GM12878 (cell line): Measurements from ENCODE around the gene TMEM30A. TPM values are rescaled to one million over a fixed set of nuclear protein-coding genes. Genes with fewer than 3 reads are reported as not detected.

Experiments used
- ATAC-seq: fragments of 200-7000 bp; cut with Tn5 transposase; 3 replicates; pipeline ENCODE4 v1.9.1; 2020; ENCODE audit warnings: mild to moderate bottlenecking, moderate library complexity
- BruUV-seq: library from RNA; stranded (reverse); fragments of 400-500 nt; replicated peaks from 2 replicates; lab custom pipeline; 2021; lab: Mats Ljungman, UMichigan
- CTCF ChIA-PET: fragments of 300-600 bp; sonication (Branson Sonifier 250); formaldehyde crosslinking; extraction: SDS; loops from one replicate; lab custom pipeline; 2021; ENCODE audit warnings: inconsistent platforms; lab: Yijun Ruan, JAX
- POLR2A ChIA-PET: fragments of 350-600 bp; formaldehyde crosslinking; extraction: SDS; loops from one replicate; lab custom pipeline; 2021; ENCODE audit warnings: inconsistent platforms; lab: Charles Lee
- RAD21 ChIA-PET: fragments of 300-600 bp; sonication (Branson Sonifier 250); formaldehyde crosslinking; loops from one replicate; lab custom pipeline; 2023; ENCODE audit warnings: antibody characterized with exemption; ENCODE audit not compliant: unreplicated experiment; lab: Charles Lee
- SMC1A ChIA-PET: fragments of 300-600 bp; sonication (Branson Sonifier 250); formaldehyde crosslinking; loops from one replicate; lab custom pipeline; 2023; ENCODE audit not compliant: unreplicated experiment, uncharacterized antibody; lab: Charles Lee
- DNase-seq: peaks from one replicate; pipeline ENCODE4 v3.0.0-alpha.2; 2011; ENCODE audit warnings: low read depth, low spot score
- FAIRE-seq: peaks from 3 replicates; lab custom pipeline; 2011; peaks lifted over from hg19 to GRCh38; lab: Jason Lieb, UNC
- H2AFZ ChIP-seq: 2 replicates; pipeline ENCODE4 v1.6.0; 2011; ENCODE audit warnings: low read depth, low read length, control low read depth; ENCODE audit not compliant: control insufficient read depth
- H3K27ac ChIP-seq: 2 replicates; pipeline ENCODE4 v1.5.1; 2011; ENCODE audit warnings: control low read depth; ENCODE audit not compliant: control insufficient read depth, insufficient read depth
- H3K27me3 ChIP-seq, 2 experiments: replicated peaks in 1 of 2; 2 replicates each; pipeline versions ENCODE4 v1.6.0 to v1.6.1; 2011; ENCODE audit warnings: low read length in 1 of 2; ENCODE audit not compliant: control insufficient read depth in 2 of 2, insufficient read depth in 2 of 2
- H3K36me3 ChIP-seq, 2 experiments: 2 replicates each; pipeline ENCODE4 v1.5.1; 2011; ENCODE audit warnings: low read length in 1 of 2; ENCODE audit not compliant: control insufficient read depth in 2 of 2, insufficient read depth in 2 of 2
- H3K4me1 ChIP-seq: 2 replicates; pipeline ENCODE4 v1.6.1; 2011; ENCODE audit warnings: mild to moderate bottlenecking, low read length, moderate library complexity, mixed read lengths; ENCODE audit not compliant: control insufficient read depth, insufficient read depth
- H3K4me2 ChIP-seq: 2 replicates; pipeline ENCODE4 v1.6.0; 2011; ENCODE audit warnings: control low read depth; ENCODE audit not compliant: control insufficient read depth, insufficient read depth
- H3K4me3 ChIP-seq: fragments of 200-600 bp; sonication (generic); 2 replicates; pipeline ENCODE4 v1.5.1; 2016
- H3K79me2 ChIP-seq: 2 replicates; pipeline ENCODE4 v1.6.0; 2011; ENCODE audit warnings: low read length; ENCODE audit not compliant: control insufficient read depth, insufficient read depth
- H3K9ac ChIP-seq: 2 replicates; pipeline ENCODE4 v1.8.0; 2011; ENCODE audit warnings: low read length, control low read depth, mixed read lengths; ENCODE audit not compliant: control insufficient read depth, insufficient read depth
- H3K9me3 ChIP-seq: replicated peaks from 3 replicates; pipeline ENCODE4 v1.5.1; 2011; ENCODE audit warnings: mild to moderate bottlenecking, low read length; ENCODE audit not compliant: control insufficient read depth, insufficient read depth
- H4K20me1 ChIP-seq: 2 replicates; pipeline ENCODE4 v1.6.0; 2011; ENCODE audit not compliant: control insufficient read depth, insufficient read depth
- NR2F1 ChIP-seq: fragments of 450-650 bp; conservative IDR thresholded peaks from 2 replicates; pipeline ENCODE4 v1.6.1; 2017; ENCODE audit warnings: mild to moderate bottlenecking
- PKNOX1 ChIP-seq: fragments of 450-650 bp; IDR thresholded peaks from 2 replicates; pipeline ENCODE4 v1.6.1; 2016; ENCODE audit warnings: mild to moderate bottlenecking
- SUPT20H ChIP-seq: IDR thresholded peaks from 2 replicates; pipeline ENCODE4 v1.6.1; 2011; ENCODE audit warnings: low read depth, mild to moderate bottlenecking, low read length, moderate library complexity, borderline replicate concordance; ENCODE audit not compliant: control insufficient read depth
- WGBS: methylation state at CpG from one replicate; pipeline ENCODE4 v1.1.6; 2016; ENCODE audit warnings: low lambda C conversion rate; ENCODE audit not compliant: insufficient replicate concordance, insufficient coverage; ENCODE audit errors: missing lambda C conversion rate; 5-methylcytosine and 5-hydroxymethylcytosine counted together
- in situ Hi-C: fragments of 300-500 bp; cut with MboI; formaldehyde crosslinking; loops from 9 replicates; pipeline ENCODE4 v1.14.3; 2018; ENCODE audit warnings: mixed read lengths
- intact Hi-C: fragments of 100-400 bp; cut with micrococcal nuclease; formaldehyde crosslinking; loops from one replicate; pipeline ENCODE4 v1.14.2; 2022; ENCODE audit not compliant: unreplicated experiment
- polyA plus RNA-seq, 11 experiments: library from polyadenylated mRNA; depleted of rRNA in 4 of 11; unstranded in 6 of 11; stranded (reverse) in 5 of 11; fragments of >200 nt; fragmentation: Nextera tagmentation in 4 of 11; fragmentation: Illumina TruSeq in 1 of 11; extraction: Ambion mirVana in 4 of 11; extraction: Trizol in 1 of 11; gene quantifications; 1 replicate in 1 of 11; 2 replicates in 10 of 11; pipeline versions ENCODE4 v1.2.1 to v1.2.3, GENCODE V29; 2011 to 2016; ENCODE audit warnings: inconsistent platforms in 2 of 11, missing spikeins in 2 of 11, low read depth in 1 of 11
- total RNA-seq, 4 experiments: library from RNA; depleted of rRNA in 3 of 4; stranded (reverse); fragments of >200 nt in 3 of 4; fragmentation: Illumina TruSeq in 1 of 4; extraction: Trizol in 1 of 4; gene quantifications; 2 replicates each; pipeline versions ENCODE4 v1.2.1 to v1.2.3, GENCODE V29; 2013 to 2021
- TF ChIP-seq, protein P1 (sequence below): fragments of 450-650 bp; conservative IDR thresholded peaks from 2 replicates; pipeline ENCODE4 v1.6.1; 2017; ENCODE audit warnings: mild to moderate bottlenecking, moderate library complexity

The TMEM30A gene
- total and polyA plus RNA-seq, 10 of the 15 experiments (the other 5 are each of a cell fraction or from before 2014, with no cell fraction given) = 11.9 to 61.6 (median 43.2) TPM

GRCh38 chr6:75288023-75288422 lies 3.4 kb upstream of the TMEM30A start:
- H3K27ac ChIP-seq = no peak overlapping the region; the same call in none of the 2 replicates
- 0 out of 4 replicates have a peak, but pooled peaks cover 0 to 3% of the 10 kb centered on the region in 2 experiments for H3K36me3 ChIP-seq
- ChIA-PET RAD21 (interaction anchor here (1.1 to 1.9 kb wide), 2 partner anchors 9 to 20 kb away, joined by 3 to 5 read pairs; no protein-coding TSS in a partner anchor), SMC1A (interaction anchor here (1.0 to 12.7 kb wide), 3 partner anchors 9 to 21 kb away, joined by 3 to 196 read pairs (median 5); no protein-coding TSS in a partner anchor)
- no peaks in the 10 kb centered on the region for H3K9me3 ChIP-seq
- peak overlapping the region; percentile 52 for H3K4me2 ChIP-seq
- no peak overlapping the region for H2AFZ ChIP-seq
- 100% methylated on average over 1 of the region's 1 CpG for WGBS
- peaks cover 51% of the 10 kb centered on the region for H3K79me2 ChIP-seq
- intact Hi-C loops = no loop called here
- no peak for ATAC-seq
- no TSS peak for BruUV-seq
- H3K9ac ChIP-seq = no peak overlapping the region
- H3K4me1 ChIP-seq = no peaks in the 10 kb centered on the region
- FAIRE-seq = no peak
- in situ Hi-C loops = loop anchor here (10.0 kb wide), 1 partner anchor 467 kb away; no protein-coding TSS in a partner anchor
- DNase-seq = no peak
- no peaks in the 10 kb centered on the region for H3K27me3 ChIP-seq
- no peak for TF ChIP-seq SUPT20H
- peak; percentile 61 for TF ChIP-seq PKNOX1
- TF ChIP-seq NR2F1 = peak; percentile 80
- TF ChIP-seq, all 136 proteins: peak for 2
- Histone ChIP-seq H4K20me1 (no peaks in the 10 kb centered on the region), H3K4me3 (no peak overlapping the region)
- CTCF ChIA-PET = no interaction called here
- POLR2A ChIA-PET = no interaction called here

- BruUV-seq = no TSS peak
- FAIRE-seq (no peak), DNase-seq (no peak), ATAC-seq (no peak)
- TF ChIP-seq, protein P1, sequence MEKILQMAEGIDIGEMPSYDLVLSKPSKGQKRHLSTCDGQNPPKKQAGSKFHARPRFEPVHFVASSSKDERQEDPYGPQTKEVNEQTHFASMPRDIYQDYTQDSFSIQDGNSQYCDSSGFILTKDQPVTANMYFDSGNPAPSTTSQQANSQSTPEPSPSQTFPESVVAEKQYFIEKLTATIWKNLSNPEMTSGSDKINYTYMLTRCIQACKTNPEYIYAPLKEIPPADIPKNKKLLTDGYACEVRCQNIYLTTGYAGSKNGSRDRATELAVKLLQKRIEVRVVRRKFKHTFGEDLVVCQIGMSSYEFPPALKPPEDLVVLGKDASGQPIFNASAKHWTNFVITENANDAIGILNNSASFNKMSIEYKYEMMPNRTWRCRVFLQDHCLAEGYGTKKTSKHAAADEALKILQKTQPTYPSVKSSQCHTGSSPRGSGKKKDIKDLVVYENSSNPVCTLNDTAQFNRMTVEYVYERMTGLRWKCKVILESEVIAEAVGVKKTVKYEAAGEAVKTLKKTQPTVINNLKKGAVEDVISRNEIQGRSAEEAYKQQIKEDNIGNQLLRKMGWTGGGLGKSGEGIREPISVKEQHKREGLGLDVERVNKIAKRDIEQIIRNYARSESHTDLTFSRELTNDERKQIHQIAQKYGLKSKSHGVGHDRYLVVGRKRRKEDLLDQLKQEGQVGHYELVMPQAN = no peak
- RAD21 ChIA-PET = interaction anchor here (1.1 to 1.9 kb wide), 2 partner anchors 10 to 19 kb away, joined by 3 to 5 read pairs; no protein-coding TSS in a partner anchor
- Histone ChIP-seq H3K27ac (peak overlapping the region; percentile 27; the same call in 1 of the 2 replicates), H3K36me3 (0 out of 4 replicates have a peak, but pooled peaks cover 0 to 3% of the 10 kb centered on the region in 2 experiments), H3K4me2 (peak overlapping the region; percentile 52), H3K79me2 (peaks cover 57% of the 10 kb centered on the region), H2AFZ (no peak overlapping the region), H3K27me3 (no peaks in the 10 kb centered on the region), H3K9ac (no peak overlapping the region), H4K20me1 (no peaks in the 10 kb centered on the region), H3K4me1 (no peaks in the 10 kb centered on the region), H3K9me3 (no peaks in the 10 kb centered on the region), H3K4me3 (peak overlapping the region; percentile 74)
- in situ Hi-C loops = loop anchor here (10.0 kb wide), 1 partner anchor 467 kb away; no protein-coding TSS in a partner anchor
- POLR2A ChIA-PET = no interaction called here
- WGBS = 0% methylated on average over 1 of the region's 1 CpG
- intact Hi-C loops = no loop called here
- CTCF ChIA-PET = no interaction called here
- SMC1A ChIA-PET = interaction anchor here (1.2 to 12.7 kb wide), 2 partner anchors 9 to 17 kb away, joined by 5 to 196 read pairs; no protein-coding TSS in a partner anchor
Observed at GRCh38 chr6:75287424-75287823, 2.8 kb upstream of the TMEM30A start.
